GM23248 (cell line): Measurements from ENCODE around the gene SULT1C4.

Experiments
- EZH2 ChIP-seq: fragments of 200-600 bp; sonication (generic); IDR thresholded peaks from 2 replicates; pipeline ENCODE4 v1.6.1; 2018; ENCODE audit warnings: antibody characterized with exemption, mild to moderate bottlenecking; ENCODE audit not compliant: insufficient read depth, poor library complexity, severe bottlenecking
- EZH2phosphoT487 ChIP-seq: fragments of 200-600 bp; sonication (generic); IDR thresholded peaks from 2 replicates; pipeline ENCODE4 v1.6.1; 2018; ENCODE audit warnings: antibody characterized with exemption, moderate library complexity, mild to moderate bottlenecking, low read depth; ENCODE audit not compliant: insufficient read depth

DNA sequence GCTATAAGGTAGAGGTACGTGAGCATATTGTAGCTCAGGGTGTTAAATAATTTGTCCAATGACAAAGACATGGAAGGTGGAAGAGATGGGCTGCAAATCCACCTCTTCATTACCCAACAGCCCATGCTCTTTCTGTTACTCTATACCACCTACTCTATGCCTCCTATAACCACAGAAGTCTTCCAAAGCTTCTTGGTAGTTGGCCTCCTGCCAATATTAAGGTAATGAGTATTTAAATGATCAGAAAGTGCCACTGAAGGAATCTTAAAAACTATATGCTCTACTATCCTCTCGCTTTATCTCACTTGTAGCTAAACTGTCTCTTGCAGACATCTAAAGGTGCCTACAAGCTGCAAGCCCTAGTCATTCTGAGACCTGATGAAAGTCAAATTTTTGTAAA is 48.0 kb upstream of the SULT1C4 start:
- no peak for TF ChIP-seq EZH2
- TF ChIP-seq EZH2phosphoT487 = no peak
